Esophagus squamous epithelium (tissue), 5 donors: Measurements from ENCODE around the gene MBOAT2. TPM values are rescaled to one million over a fixed set of nuclear protein-coding genes. Genes with fewer than 3 reads are reported as not detected.

Experiments
- DNase-seq: peaks from one replicate; lab custom pipeline; 2025; lab: John Stamatoyannopoulos, UW
- H3K27ac ChIP-seq, 4 donors: fragments of 200-600 bp; sonication (generic); one replicate each; pipeline ENCODE4 v1.5.1; 2016 to 2019; ENCODE audit warnings: mild to moderate bottlenecking in 1 of 4
- H3K27me3 ChIP-seq, 4 donors: fragments of 200-600 bp; sonication (generic); 1 replicate in 3 of 4; 2 replicates in 1 of 4; pipeline versions ENCODE4 v1.5.1 to v1.6.0; 2017 to 2021; ENCODE audit warnings: antibody characterized with exemption in 1 of 4
- H3K36me3 ChIP-seq, 3 donors: fragments of 200-600 bp; sonication (generic); one replicate each; pipeline ENCODE4 v1.5.1; 2016 to 2019
- H3K4me1 ChIP-seq, 3 donors: fragments of 200-600 bp; sonication (generic); one replicate each; pipeline ENCODE4 v1.5.1; 2017 to 2019
- H3K4me3 ChIP-seq, 4 donors: fragments of 200-600 bp; sonication (generic); 1 replicate in 3 of 4; 2 replicates in 1 of 4; pipeline ENCODE4 v1.5.1; 2016 to 2019; ENCODE audit warnings: mild to moderate bottlenecking in 2 of 4, moderate library complexity in 1 of 4
- H3K9me3 ChIP-seq, 3 donors: fragments of 200-600 bp; sonication (generic); one replicate each; pipeline ENCODE4 v1.5.1; 2016 to 2019
- POLR2A ChIP-seq, 4 donors: fragments of 450-650 bp; IDR thresholded peaks; one replicate each; pipeline ENCODE4 v1.6.1; 2017; ENCODE audit warnings: antibody characterized with exemption in 4 of 4, mild to moderate bottlenecking in 4 of 4, moderate library complexity in 3 of 4
- WGBS, 2 donors: methylation state at CpG; one replicate each; pipeline ENCODE4 v1.1.5; 2018; 5-methylcytosine and 5-hydroxymethylcytosine counted together
- intact Hi-C: fragments of 100-400 bp; cut with DNase I; formaldehyde crosslinking; loops from one replicate; pipeline ENCODE4 v1.15.0; 2022
- total RNA-seq, 4 donors: library from RNA; depleted of rRNA; stranded (reverse); fragments of >200 nt; gene quantifications; one replicate each; pipeline ENCODE4 v1.1.0, GENCODE V29; 2016
- TF ChIP-seq, protein P1 (sequence below), 6 experiments: fragments of 450-650 bp in 4 of 6; fragments of 200-600 bp in 2 of 6; sonication (generic) in 2 of 6; IDR thresholded peaks; one replicate each; pipeline ENCODE4 v1.5.1; 2016 to 2019; ENCODE audit warnings: antibody characterized with exemption in 6 of 6, mild to moderate bottlenecking in 4 of 6, moderate library complexity in 4 of 6
- donor health status: DM: yes; HTN: yes; CAD: no.

MBOAT2 gene
- total RNA-seq, 4 donors from 2014 or later = 56.6 to 110 (median 73.1) TPM

- Histone ChIP-seq H3K9me3 (no peaks in the 10 kb centered on the region), H3K4me3 (no peak overlapping the region), H3K4me1 (no peaks in the 10 kb centered on the region), H3K36me3 (no peaks in the 10 kb centered on the region), H3K27ac (no peak overlapping the region), H3K27me3 (no peaks in the 10 kb centered on the region)
- intact Hi-C loops = no loop called here
- 88% methylated on average over 9 of the region's 9 CpGs for WGBS, 2 donors
- TF ChIP-seq, protein P1, sequence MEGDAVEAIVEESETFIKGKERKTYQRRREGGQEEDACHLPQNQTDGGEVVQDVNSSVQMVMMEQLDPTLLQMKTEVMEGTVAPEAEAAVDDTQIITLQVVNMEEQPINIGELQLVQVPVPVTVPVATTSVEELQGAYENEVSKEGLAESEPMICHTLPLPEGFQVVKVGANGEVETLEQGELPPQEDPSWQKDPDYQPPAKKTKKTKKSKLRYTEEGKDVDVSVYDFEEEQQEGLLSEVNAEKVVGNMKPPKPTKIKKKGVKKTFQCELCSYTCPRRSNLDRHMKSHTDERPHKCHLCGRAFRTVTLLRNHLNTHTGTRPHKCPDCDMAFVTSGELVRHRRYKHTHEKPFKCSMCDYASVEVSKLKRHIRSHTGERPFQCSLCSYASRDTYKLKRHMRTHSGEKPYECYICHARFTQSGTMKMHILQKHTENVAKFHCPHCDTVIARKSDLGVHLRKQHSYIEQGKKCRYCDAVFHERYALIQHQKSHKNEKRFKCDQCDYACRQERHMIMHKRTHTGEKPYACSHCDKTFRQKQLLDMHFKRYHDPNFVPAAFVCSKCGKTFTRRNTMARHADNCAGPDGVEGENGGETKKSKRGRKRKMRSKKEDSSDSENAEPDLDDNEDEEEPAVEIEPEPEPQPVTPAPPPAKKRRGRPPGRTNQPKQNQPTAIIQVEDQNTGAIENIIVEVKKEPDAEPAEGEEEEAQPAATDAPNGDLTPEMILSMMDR (IDR thresholded peaks at IDR 0.05) = no peak
- TF ChIP-seq POLR2A (IDR thresholded peaks at IDR 0.05) = no peak
- no peak for DNase-seq
Measured at GRCh38 chr2:8966123-8966908, 37.2 kb downstream of the MBOAT2 start.

- no peak for TF ChIP-seq POLR2A (IDR thresholded peaks at IDR 0.05)
- TF ChIP-seq, protein P1 (IDR thresholded peaks at IDR 0.05) = no peak
- Histone ChIP-seq H3K9me3 (no peaks in the 10 kb centered on the region), H3K27ac (no peak overlapping the region), H3K4me1 (no peaks in the 10 kb centered on the region), H3K36me3 (no peaks in the 10 kb centered on the region), H3K27me3 (no peaks in the 10 kb centered on the region), H3K4me3 (no peak overlapping the region)
- no peak for DNase-seq
- intact Hi-C loops = no loop called here
- 84 to 85% methylated on average over 8 of the region's 8 CpGs for WGBS, 2 donors
Measured at GRCh38 chr2:8965216-8965969, 38.1 kb downstream of the MBOAT2 start.

GRCh38 chr2:8962890-8963289 lies 40.6 kb downstream of the MBOAT2 start:
- no peaks in the 10 kb centered on the region for H3K36me3 ChIP-seq
- TF ChIP-seq POLR2A (IDR thresholded peaks at IDR 0.05) = no peak
- TF ChIP-seq, protein P1 (IDR thresholded peaks at IDR 0.05) = no peak
- 87 to 93% methylated on average over 6 of the region's 6 CpGs for WGBS, 2 donors
- no peak for DNase-seq
- H3K4me3 ChIP-seq = no peak overlapping the region
- intact Hi-C loops = no loop called here
- H3K9me3 ChIP-seq = no peaks in the 10 kb centered on the region
- H3K4me1 ChIP-seq = no peaks in the 10 kb centered on the region
- no peak overlapping the region for H3K27ac ChIP-seq
- no peaks in the 10 kb centered on the region for H3K27me3 ChIP-seq

GRCh38 chr2:8957628-8958027 lies 45.9 kb downstream of the MBOAT2 start:
- DNase-seq = no peak

More at GRCh38 chr2:8957628-8958027, 45.9 kb downstream of the MBOAT2 start:
- peaks cover 0 to 16% (median 0%) of the 10 kb centered on the region in 3 donors for H3K36me3 ChIP-seq
- H3K4me1 ChIP-seq = no peaks in the 10 kb centered on the region
- H3K4me3 ChIP-seq = no peak overlapping the region
- TF ChIP-seq, protein P1 (IDR thresholded peaks at IDR 0.05) = no peak
- no peak for TF ChIP-seq POLR2A (IDR thresholded peaks at IDR 0.05)
- H3K9me3 ChIP-seq = peaks cover 0 to 20% (median 5%) of the 10 kb centered on the region in 3 donors
- WGBS, 2 donors = 67 to 72% methylated on average over 4 of the region's 4 CpGs
- H3K27me3 ChIP-seq = no peaks in the 10 kb centered on the region
- intact Hi-C loops = no loop called here
- no peak overlapping the region for H3K27ac ChIP-seq
